Ascending aorta (tissue), 2 donors: ENCODE data around the gene NPFFR1. TPM values are rescaled to one million over a fixed set of nuclear protein-coding genes. Genes with fewer than 3 reads are reported as not detected.

ENCODE experiments used
- DNase-seq, 2 donors: peaks; one replicate each; pipeline ENCODE4 v3.0.0-alpha.2; 2019; ENCODE audit warnings: low spot score in 2 of 2
- H3K27ac ChIP-seq, 2 donors: fragments of 200-600 bp; sonication (generic); one replicate each; pipeline ENCODE4 v1.5.1; 2016 to 2017; ENCODE audit warnings: mild to moderate bottlenecking in 1 of 2
- H3K27me3 ChIP-seq: fragments of 200-600 bp; sonication (generic); one replicate; pipeline ENCODE4 v1.5.1; 2017
- H3K36me3 ChIP-seq, 2 donors: fragments of 200-600 bp; sonication (generic); one replicate each; pipeline ENCODE4 v1.5.1; 2016
- H3K4me1 ChIP-seq, 2 donors: fragments of 200-600 bp; sonication (generic); one replicate each; pipeline ENCODE4 v1.5.1; 2016 to 2017; ENCODE audit warnings: mild to moderate bottlenecking in 1 of 2
- H3K4me3 ChIP-seq, 2 donors: fragments of 200-600 bp; sonication (generic); one replicate each; pipeline ENCODE4 v1.5.1; 2016 to 2017; ENCODE audit warnings: mild to moderate bottlenecking in 1 of 2
- H3K9me3 ChIP-seq, 2 donors: fragments of 200-600 bp; sonication (generic); one replicate each; pipeline ENCODE4 v1.5.1; 2016
- intact Hi-C: fragments of 100-400 bp; cut with DNase I; formaldehyde crosslinking; loops from one replicate; pipeline ENCODE4 v1.15.1; 2023
- total RNA-seq: library from RNA; depleted of rRNA; stranded (reverse); fragments of >200 nt; gene quantifications from one replicate; pipeline ENCODE4 v1.1.0, GENCODE V29; 2016
- TF ChIP-seq, protein P1 (sequence below), 3 experiments: fragments of 200-600 bp in 2 of 3; fragments of 450-650 bp in 1 of 3; sonication (generic) in 2 of 3; IDR thresholded peaks; one replicate each; pipeline ENCODE4 v1.5.1; 2016 to 2019; ENCODE audit warnings: antibody characterized with exemption in 3 of 3, mild to moderate bottlenecking in 1 of 3, moderate library complexity in 1 of 3

Gene NPFFR1
- total RNA-seq, 1 donor from 2014 or later: not detected

- Histone ChIP-seq H3K36me3 (no peaks in the 10 kb centered on the region), H3K4me1 (peaks cover 6% of the 10 kb centered on the region in 2 donors), H3K9me3 (no peaks in the 10 kb centered on the region), H3K27me3 (peaks cover 7% of the 10 kb centered on the region), H3K27ac (no peak overlapping the region), H3K4me3 (no peak overlapping the region)
- intact Hi-C loops: no loop called here
- no peak for DNase-seq
- TF ChIP-seq, protein P1, sequence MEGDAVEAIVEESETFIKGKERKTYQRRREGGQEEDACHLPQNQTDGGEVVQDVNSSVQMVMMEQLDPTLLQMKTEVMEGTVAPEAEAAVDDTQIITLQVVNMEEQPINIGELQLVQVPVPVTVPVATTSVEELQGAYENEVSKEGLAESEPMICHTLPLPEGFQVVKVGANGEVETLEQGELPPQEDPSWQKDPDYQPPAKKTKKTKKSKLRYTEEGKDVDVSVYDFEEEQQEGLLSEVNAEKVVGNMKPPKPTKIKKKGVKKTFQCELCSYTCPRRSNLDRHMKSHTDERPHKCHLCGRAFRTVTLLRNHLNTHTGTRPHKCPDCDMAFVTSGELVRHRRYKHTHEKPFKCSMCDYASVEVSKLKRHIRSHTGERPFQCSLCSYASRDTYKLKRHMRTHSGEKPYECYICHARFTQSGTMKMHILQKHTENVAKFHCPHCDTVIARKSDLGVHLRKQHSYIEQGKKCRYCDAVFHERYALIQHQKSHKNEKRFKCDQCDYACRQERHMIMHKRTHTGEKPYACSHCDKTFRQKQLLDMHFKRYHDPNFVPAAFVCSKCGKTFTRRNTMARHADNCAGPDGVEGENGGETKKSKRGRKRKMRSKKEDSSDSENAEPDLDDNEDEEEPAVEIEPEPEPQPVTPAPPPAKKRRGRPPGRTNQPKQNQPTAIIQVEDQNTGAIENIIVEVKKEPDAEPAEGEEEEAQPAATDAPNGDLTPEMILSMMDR (IDR thresholded peaks at IDR 0.05): no peak
Measured at GRCh38 chr10:70284542-70285475, 1.0 kb upstream of the NPFFR1 start.

DNA sequence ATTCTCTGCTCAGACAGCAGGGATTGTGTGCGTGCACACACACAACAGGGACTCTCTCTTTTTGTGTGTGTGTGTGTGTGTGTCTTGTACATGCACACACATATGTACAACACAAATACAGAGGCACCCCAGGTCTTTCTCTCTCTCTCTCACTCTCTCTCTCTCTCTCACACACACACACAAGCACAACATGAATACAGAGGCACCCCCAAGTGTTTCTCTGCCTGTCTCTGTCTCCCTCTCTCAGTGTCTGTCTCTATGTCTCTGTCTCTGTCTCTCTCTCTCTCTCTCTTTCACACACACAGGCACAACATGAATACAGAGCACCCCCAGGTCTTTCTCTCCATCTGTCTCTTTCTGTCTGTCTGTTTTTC, 746 bp downstream of the NPFFR1 start:
- no peak overlapping the region for H3K27ac ChIP-seq
- H3K36me3 ChIP-seq: no peaks in the 10 kb centered on the region
- peaks cover 6% of the 10 kb centered on the region in 2 donors for H3K4me1 ChIP-seq
- peaks cover 7% of the 10 kb centered on the region for H3K27me3 ChIP-seq
- TF ChIP-seq, protein P1 (IDR thresholded peaks at IDR 0.05): no peak
- H3K4me3 ChIP-seq: no peak overlapping the region
- H3K9me3 ChIP-seq: no peaks in the 10 kb centered on the region
- DNase-seq: no peak
- intact Hi-C loops: no loop called here

- intact Hi-C loops: no loop called here
- DNase-seq: no peak
- Histone ChIP-seq H3K9me3 (no peaks in the 10 kb centered on the region), H3K4me3 (no peak overlapping the region), H3K36me3 (no peaks in the 10 kb centered on the region), H3K27me3 (peaks cover 7% of the 10 kb centered on the region), H3K4me1 (peaks cover 6% of the 10 kb centered on the region in 2 donors), H3K27ac (no peak overlapping the region)
- TF ChIP-seq, protein P1 (IDR thresholded peaks at IDR 0.05): no peak
Measured at GRCh38 chr10:70281609-70282008, 2.2 kb downstream of the NPFFR1 start.

DNA sequence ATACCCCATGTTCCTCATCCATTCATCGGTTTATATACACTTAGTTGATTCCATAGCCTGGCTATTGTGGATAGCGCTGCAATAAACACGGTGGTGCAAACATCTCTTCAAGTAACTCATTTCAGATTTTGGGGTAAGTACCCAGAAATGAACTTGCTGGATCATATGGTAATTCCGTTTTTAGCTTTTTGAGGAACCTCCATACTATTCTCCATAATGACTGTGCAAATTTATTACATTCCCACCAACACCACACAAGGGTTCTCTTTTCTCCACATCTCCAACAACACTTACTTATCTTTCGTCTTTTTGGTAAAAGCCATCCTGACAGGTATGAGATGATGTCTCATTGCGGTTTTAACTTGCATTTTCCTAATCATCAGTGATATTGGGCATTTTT, 3.7 kb downstream of the NPFFR1 start:
- Histone ChIP-seq H3K9me3 (no peaks in the 10 kb centered on the region), H3K27me3 (peaks cover 7% of the 10 kb centered on the region), H3K36me3 (no peaks in the 10 kb centered on the region), H3K4me1 (peaks cover 6% of the 10 kb centered on the region in 2 donors), H3K27ac (no peak overlapping the region), H3K4me3 (no peak overlapping the region)
- intact Hi-C loops: no loop called here
- TF ChIP-seq, protein P1 (IDR thresholded peaks at IDR 0.05): no peak
- DNase-seq: no peak

- intact Hi-C loops: no loop called here
- H3K36me3 ChIP-seq: no peaks in the 10 kb centered on the region
- no peaks in the 10 kb centered on the region for H3K4me1 ChIP-seq
- no peaks in the 10 kb centered on the region for H3K27me3 ChIP-seq
- TF ChIP-seq, protein P1 (IDR thresholded peaks at IDR 0.05): no peak
- no peak overlapping the region for H3K4me3 ChIP-seq
- H3K9me3 ChIP-seq: no peaks in the 10 kb centered on the region
- no peak for DNase-seq
- no peak overlapping the region for H3K27ac ChIP-seq
Measured at GRCh38 chr10:70277396-70278030, 6.3 kb downstream of the NPFFR1 start.
